HG02759 (cell line): ENCODE results near the gene STAB1.

Source experiments
- ATAC-seq: cut with Tn5 transposase; IDR thresholded peaks from one replicate; pipeline ENCODE4 v1.9.1; 2021; ENCODE audit warnings: mild to moderate bottlenecking, moderate library complexity; ENCODE audit not compliant: unreplicated experiment

Gene STAB1

DNA sequence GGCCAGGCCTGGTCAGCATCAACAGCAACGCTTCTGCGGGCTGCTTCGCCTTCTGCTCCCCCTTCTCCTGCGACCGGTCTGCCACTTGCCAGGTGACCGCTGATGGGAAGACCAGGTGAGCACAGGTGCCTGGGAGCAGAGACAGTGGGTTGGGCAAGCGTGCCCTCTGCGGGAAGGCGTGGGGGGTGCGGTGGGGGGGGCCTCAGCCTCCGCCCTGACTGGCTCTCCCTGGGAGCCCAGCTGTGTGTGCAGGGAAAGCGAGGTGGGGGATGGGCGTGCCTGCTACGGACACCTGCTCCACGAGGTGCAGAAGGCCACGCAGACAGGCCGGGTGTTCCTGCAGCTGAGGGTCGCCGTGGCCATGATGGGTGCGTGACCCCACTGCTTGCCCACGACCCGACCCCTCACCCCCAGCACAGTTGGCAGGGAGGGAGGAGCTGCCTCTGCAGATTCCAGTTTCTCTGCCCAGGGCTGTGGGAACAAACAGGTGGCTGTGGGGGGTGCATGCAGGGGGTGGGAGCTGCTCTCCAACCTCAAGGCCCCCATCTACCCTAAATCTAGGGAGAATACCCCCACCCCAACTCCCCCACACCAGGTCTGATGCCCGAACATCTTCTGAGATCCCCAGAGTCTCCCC, 8.8 kb downstream of the STAB1 start:
- no peak for ATAC-seq

- no peak for ATAC-seq
Observed at GRCh38 chr3:52504977-52505376, 9.8 kb downstream of the STAB1 start.

DNA sequence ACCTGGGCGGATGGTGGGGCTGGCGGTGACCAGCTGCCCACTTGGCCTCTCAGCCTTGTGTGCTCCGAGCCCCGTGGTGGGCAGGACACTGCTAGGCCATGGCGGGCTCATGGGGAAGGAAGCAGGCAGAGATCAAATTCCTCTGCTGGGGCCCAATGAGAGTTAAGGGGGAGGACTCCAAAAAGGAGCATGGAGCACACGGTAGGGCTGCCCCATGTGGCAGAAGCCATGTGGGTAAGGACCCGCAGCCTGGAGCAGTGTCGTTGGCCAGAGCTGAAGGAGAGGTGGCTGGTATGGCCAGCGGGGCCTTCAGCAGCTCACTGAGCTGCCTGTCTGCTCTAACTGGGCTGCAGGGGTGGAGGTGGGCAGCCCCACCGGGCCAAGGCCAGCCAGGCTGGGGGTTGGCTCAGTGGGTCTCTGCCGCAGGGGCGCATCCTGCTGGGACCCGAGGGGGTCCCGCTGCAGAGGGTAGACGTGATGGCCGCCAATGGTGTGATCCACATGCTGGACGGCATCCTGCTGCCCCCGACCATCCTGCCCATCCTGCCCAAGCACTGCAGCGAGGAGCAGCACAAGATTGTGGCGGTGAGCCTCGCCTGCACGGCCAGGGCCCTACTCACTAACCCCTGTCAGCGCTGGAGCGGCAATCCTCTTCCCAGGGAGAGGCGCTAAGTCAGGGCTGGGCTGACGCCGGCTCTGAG, 11.3 kb downstream of the STAB1 start:
- no peak for ATAC-seq

DNA sequence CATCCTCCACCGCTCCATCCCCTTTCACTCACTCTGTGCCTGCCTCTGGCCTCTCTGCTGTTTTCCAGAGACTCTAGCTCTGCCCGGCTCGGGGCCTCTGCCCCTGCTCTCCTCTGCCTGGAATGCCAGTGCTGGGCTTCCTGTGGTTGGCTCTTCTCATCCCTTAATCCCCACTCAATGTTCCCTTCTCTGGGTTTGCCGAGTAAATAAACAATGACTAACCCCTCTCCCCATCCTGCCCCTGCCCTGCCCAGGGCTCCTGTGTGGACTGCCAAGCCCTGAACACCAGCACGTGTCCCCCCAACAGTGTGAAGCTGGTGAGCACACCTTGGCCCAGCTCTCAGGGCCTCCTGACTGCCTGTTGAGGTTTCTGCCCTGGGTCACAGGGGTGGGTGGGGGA, 12.2 kb downstream of the STAB1 start:
- no peak for ATAC-seq

GRCh38 chr3:52509753-52510328, 14.7 kb downstream of the STAB1 start:
- ATAC-seq = no peak

GRCh38 chr3:52511509-52511908, 16.4 kb downstream of the STAB1 start:
- no peak for ATAC-seq

DNA sequence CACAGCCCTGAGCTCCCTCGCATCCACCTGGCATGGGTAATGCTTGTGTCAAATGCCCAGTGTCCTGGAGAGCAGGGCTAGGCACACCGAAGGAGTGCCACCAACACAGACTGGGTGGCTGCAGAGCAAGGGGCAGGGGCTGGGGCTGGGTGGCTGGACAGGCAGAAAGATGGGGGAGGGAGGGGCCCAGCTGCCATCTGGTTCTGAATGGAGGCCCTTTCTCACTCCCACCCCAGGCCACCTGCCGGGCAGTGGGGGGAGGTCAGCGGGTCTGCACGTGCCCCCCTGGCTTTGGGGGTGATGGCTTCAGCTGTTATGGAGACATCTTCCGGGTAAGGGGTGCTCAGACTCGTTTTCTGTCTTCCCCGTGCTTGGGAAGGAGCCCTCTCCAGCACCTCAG, 17.0 kb downstream of the STAB1 start:
- ATAC-seq = no peak

GRCh38 chr3:52512727-52513126, 17.6 kb downstream of the STAB1 start:
- no peak for ATAC-seq

- ATAC-seq = no peak
Observed at GRCh38 chr3:52513281-52513680, 18.1 kb downstream of the STAB1 start.

- no peak for ATAC-seq
Observed at GRCh38 chr3:52514576-52514975, 19.4 kb downstream of the STAB1 start.

GRCh38 chr3:52515192-52515591, 20.1 kb downstream of the STAB1 start:
- ATAC-seq = no peak

- no peak for ATAC-seq
Observed at GRCh38 chr3:52516509-52517195, 21.5 kb downstream of the STAB1 start.

- ATAC-seq = no peak
Observed at GRCh38 chr3:52517796-52518722, 22.9 kb downstream of the STAB1 start.

DNA sequence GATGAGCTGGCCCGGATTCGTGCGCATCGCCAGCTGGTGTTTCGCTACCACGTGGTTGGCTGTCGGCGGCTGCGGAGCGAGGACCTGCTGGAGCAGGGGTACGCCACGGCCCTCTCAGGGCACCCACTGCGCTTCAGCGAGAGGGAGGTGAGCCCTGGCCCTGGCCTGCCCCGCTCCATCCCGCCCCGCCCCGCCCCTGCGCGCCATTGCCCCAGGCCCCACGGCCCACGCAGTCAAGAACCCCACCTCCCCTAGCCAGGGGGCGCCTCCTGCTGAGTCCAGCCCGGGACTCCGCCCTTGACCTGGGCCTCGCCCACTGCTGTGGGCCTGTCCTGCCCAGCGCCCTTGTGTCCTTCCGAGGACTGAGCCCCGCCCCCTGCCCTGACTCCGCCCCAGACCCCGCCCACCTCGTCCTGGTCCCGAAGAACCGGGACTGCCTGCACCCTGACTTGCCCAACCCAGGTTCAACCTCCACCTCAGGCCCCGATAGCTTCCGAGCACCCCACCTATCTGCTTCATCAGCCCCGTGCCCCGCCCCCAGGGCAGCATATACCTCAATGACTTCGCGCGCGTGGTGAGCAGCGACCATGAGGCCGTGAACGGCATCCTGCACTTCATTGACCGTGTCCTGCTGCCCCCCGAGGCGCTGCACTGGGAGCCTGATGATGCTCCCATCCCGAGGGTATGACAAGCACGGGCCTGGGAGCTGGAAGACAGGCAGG, 23.7 kb downstream of the STAB1 start:
- no peak for ATAC-seq

GRCh38 chr3:52519445-52520140, 24.5 kb downstream of the STAB1 start:
- no peak for ATAC-seq

DNA sequence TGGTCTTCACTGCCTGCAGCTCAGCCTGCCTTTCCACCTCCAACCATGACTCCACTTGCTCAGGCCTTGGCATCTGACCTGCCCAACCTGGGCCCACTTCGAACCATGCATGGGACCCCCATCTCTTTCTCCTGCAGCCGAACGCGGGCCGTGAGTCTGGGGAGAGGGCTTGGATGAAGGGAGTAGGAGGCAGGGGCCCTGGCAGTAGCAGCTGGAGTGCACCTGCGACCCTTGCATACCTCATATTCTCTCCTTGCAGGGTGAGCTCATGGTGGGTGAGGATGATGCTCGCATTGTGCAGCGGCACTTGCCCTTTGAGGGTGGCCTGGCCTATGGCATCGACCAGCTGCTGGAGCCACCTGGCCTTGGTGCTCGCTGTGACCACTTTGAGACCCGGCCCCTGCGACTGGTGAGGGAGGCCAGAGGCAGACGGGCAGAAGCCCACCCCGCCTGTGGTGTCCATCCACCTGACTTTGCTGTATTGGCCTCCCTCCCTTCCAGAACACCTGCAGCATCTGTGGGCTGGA, 25.1 kb downstream of the STAB1 start:
- no peak for ATAC-seq

- no peak for ATAC-seq
Observed at GRCh38 chr3:52520716-52521487, 25.8 kb downstream of the STAB1 start.

DNA sequence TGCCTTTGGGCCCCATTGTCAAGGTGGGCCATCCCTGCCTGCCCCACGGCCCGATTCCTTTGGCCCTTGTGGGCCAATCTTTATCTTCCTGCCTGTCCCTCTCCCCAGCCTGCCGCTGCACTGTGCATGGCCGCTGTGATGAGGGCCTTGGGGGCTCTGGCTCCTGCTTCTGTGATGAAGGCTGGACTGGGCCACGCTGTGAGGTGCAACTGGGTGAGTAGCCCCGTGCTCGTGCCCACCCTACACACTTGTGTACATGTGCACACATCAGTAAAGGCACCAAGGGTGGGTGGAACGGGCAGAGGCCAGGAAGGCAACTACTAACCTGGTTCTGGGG, 26.3 kb downstream of the STAB1 start:
- ATAC-seq = no peak
